Skeletal muscle tissue (tissue), 4 donors: ENCODE results near the gene FGF22. TPM values are rescaled to one million over a fixed set of nuclear protein-coding genes. Genes with fewer than 3 reads are reported as not detected.
"Not testable (repeated sequence)": the region's sequence is repeated elsewhere in the genome, so short reads cannot be mapped to it uniquely, and the experiment has no call there.

ENCODE experiments used
- H3K27ac ChIP-seq: one replicate; pipeline ENCODE4 v1.7.0; 2013; ENCODE audit warnings: mild to moderate bottlenecking, low read depth, low read length, inconsistent platforms
- H3K27me3 ChIP-seq, 3 donors: one replicate each; pipeline ENCODE4 v1.7.0; 2013; ENCODE audit warnings: low read length in 3 of 3; ENCODE audit not compliant: control insufficient read depth in 3 of 3, insufficient read depth in 3 of 3
- H3K36me3 ChIP-seq, 3 donors: one replicate each; pipeline ENCODE4 v1.7.0; 2013; ENCODE audit warnings: low read length in 3 of 3; ENCODE audit not compliant: control insufficient read depth in 3 of 3, insufficient read depth in 3 of 3
- H3K4me1 ChIP-seq, 3 donors: one replicate each; pipeline ENCODE4 v1.7.0; 2013; ENCODE audit warnings: low read length in 3 of 3, mild to moderate bottlenecking in 3 of 3; ENCODE audit not compliant: control insufficient read depth in 3 of 3, insufficient read depth in 3 of 3
- H3K4me3 ChIP-seq, 3 donors: one replicate each; pipeline ENCODE4 v1.7.0; 2013; ENCODE audit warnings: low read length in 3 of 3
- H3K9ac ChIP-seq, 3 donors: one replicate each; pipeline ENCODE4 v1.7.0; 2013; ENCODE audit warnings: low read length in 3 of 3, mild to moderate bottlenecking in 3 of 3, moderate library complexity in 2 of 3, low read depth in 1 of 3
- H3K9me3 ChIP-seq, 3 donors: one replicate each; pipeline ENCODE4 v1.7.0; 2013; ENCODE audit warnings: low read length in 3 of 3; ENCODE audit not compliant: control insufficient read depth in 3 of 3
- total RNA-seq: library from RNA; depleted of rRNA; stranded (reverse); fragments of >200 nt; gene quantifications from one replicate; pipeline ENCODE4 v1.2.3, GENCODE V29; 2014
- donor health status: Osteomylitis.

The FGF22 gene
- total RNA-seq, 1 donor from 2014 or later, result not detected

DNA sequence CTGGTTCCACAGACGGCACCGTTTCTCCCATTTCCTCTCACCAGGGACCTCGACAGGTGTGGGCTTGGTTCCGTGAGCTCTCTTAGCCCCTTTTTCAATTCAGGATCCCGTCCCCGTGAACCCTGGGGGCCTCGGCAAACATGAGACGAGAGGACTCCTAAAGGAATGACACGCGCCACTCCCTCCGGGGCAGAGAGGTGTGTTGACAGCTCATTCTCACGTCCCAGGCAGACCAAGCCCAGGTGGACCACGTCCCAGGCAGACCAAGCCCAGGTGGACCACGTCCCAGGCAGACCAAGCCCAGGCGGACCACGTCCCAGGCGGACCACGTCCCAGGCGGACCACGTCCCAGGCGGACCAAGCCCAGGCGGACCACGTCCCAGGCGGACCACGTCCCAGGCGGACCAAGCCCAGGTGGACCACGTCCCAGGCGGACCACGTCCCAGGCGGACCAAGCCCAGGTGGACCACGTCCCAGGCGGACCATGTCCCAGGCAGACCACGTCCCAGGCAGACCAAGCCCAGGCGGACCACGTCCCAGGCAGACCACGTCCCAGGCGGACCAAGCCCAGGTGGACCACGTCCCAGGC, 27.4 kb downstream of the FGF22 start:
- H3K9me3 ChIP-seq, H3K27me3 ChIP-seq, H3K36me3 ChIP-seq, H3K4me3 ChIP-seq, H3K9ac ChIP-seq, H3K27ac ChIP-seq: not testable (repeated sequence)
- peaks cover 15 to 23% (median 17%) of the 10 kb centered on the region in 3 donors for H3K4me1 ChIP-seq

DNA sequence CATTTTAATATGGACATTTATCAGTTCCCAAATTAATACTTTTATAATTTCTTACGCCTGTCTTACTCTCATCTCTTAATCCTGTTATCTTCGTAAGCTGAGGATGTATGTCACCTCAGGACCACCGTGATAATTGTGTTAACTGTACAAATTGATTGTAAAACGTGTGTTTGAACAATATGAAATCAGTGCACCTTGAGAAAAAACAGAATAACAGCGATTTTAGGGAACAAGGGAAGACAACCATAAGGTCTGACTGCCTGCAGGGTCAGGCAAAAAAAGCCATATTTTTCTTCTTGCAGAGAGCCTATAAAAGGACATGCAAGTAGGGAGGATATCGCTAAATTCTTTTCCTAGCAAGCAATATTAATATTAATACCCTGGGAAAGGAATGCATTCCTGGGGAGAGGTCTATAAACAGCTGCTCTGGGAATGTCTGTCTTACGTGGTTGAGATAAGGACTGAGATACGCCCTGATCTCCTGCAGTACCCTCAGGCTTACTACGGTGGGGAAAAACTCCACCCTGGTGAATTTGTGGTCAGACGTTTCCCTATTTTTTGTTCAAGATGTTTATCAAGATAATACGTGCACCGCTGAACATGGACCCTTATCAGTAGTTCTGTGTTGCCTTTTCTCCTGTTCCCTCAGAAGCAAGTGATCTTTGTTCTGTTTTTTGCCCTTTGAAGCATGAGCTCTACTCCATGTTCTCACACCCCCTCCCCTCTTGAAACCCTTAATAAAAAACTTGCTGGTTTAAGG, 29.2 kb downstream of the FGF22 start:
- H3K4me3 ChIP-seq, H3K27ac ChIP-seq, H3K9ac ChIP-seq, H3K36me3 ChIP-seq, H3K9me3 ChIP-seq, H3K27me3 ChIP-seq: not testable (repeated sequence)
- H3K4me1 ChIP-seq, result peaks cover 8 to 14% (median 9%) of the 10 kb centered on the region in 3 donors

DNA sequence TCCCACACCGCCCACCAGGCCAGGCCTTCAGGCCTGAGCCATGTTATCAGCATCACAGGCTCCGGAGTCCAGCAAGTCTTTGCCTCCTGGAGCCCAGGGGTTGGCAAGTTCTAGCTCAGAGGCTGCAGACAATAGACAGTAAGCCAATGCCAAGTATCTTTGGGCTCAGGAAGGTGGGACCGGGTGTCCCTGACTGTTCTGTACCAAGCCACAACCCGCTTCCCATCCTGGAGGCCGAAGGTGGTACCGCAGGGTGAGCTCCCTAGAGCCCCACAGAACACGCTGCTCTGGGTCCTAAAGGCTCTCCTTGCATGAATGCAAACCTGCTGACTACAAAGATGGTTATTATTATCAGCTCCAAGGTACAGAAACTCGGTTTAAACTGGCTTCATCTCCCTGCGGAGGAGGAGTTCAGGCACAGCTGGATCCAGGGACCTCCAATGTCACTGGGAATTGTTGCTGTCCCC, 31.0 kb downstream of the FGF22 start:
- H3K4me1 ChIP-seq, result peaks cover 2 to 9% (median 7%) of the 10 kb centered on the region in 3 donors
- H3K27me3 ChIP-seq, result peaks cover 9 to 13% (median 11%) of the 10 kb centered on the region in 3 donors
- H3K4me3 ChIP-seq, result no peak overlapping the region
- H3K27ac ChIP-seq, result no peak overlapping the region
- H3K9me3 ChIP-seq, result no peaks in the 10 kb centered on the region
- H3K36me3 ChIP-seq, result no peaks in the 10 kb centered on the region
- no peak overlapping the region for H3K9ac ChIP-seq

DNA sequence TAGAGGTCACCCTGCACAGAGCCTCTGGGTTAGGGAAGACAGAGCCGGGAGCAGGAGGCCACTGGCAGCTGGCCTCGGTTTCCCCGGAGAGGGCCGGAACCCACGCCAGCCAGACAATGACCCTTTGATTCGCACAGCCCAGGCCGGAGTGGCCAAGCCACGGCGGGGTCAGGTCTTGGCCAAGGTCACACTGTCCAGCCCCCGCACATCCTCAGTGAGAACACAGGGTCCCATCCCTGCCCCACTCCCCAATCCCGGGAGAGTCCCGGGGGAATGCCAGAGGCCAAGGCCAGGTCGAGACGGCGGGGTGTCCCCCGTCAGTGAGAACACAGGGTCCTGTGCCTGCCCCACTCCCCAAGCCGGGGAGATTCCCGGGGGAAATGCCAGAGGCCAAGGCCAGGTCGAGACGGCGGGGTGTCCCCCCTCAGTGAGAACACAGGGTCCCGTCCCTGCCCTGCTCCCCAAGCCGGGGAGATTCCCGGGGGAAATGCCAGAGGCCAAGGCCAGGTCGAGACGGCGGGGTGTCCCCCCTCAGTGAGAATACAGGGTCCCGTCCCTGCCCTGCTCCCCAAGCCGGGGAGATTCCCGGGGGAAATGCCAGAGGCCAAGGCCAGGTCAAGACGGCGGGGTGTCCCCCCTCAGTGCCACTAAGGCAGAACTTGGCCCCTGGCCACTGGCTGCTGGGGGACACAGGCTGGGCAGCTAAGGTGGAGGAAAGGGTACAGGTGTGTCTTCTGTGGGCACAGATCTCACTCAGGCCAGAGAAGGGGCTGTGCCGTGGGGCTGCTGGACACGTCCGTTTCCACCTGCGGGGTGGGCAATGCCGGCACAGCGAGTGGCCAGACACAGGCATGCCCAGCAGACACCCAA, 34.8 kb downstream of the FGF22 start:
- Histone ChIP-seq H3K9ac (no peak overlapping the region), H3K4me3 (no peak overlapping the region), H3K4me1 (peaks cover 22 to 28% (median 25%) of the 10 kb centered on the region in 3 donors), H3K36me3 (no peaks in the 10 kb centered on the region), H3K27ac (peak overlapping the region; percentile 40), H3K27me3 (peaks cover 16 to 20% (median 16%) of the 10 kb centered on the region in 3 donors), H3K9me3 (no peaks in the 10 kb centered on the region)

DNA sequence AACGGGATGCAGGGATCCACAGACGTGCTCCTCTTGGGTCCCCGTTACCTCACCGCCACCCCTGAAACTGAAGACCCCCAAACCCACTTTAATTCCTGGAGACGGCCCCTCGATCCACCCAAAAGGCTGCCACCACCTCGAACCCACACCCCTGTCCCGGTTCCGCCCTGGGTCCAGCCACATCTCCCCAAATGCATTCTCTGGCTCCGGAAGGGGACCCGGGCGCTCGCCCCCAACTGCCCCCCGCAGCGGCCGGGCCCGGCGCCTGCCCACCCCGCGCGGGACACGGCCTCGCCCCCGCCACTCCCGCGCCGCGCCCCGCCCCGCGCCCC, 36.3 kb downstream of the FGF22 start:
- peak overlapping the region in 1 of 3 donors; percentile 30 for H3K4me3 ChIP-seq
- peaks cover 16 to 20% (median 16%) of the 10 kb centered on the region in 3 donors for H3K27me3 ChIP-seq
- no peaks in the 10 kb centered on the region for H3K36me3 ChIP-seq
- no peaks in the 10 kb centered on the region for H3K9me3 ChIP-seq
- peak overlapping the region in 2 of 3 donors; percentile 40 to 48 for H3K9ac ChIP-seq
- H3K4me1 ChIP-seq, result peaks cover 22 to 29% (median 29%) of the 10 kb centered on the region in 3 donors
- peak overlapping the region; percentile 66 for H3K27ac ChIP-seq

DNA sequence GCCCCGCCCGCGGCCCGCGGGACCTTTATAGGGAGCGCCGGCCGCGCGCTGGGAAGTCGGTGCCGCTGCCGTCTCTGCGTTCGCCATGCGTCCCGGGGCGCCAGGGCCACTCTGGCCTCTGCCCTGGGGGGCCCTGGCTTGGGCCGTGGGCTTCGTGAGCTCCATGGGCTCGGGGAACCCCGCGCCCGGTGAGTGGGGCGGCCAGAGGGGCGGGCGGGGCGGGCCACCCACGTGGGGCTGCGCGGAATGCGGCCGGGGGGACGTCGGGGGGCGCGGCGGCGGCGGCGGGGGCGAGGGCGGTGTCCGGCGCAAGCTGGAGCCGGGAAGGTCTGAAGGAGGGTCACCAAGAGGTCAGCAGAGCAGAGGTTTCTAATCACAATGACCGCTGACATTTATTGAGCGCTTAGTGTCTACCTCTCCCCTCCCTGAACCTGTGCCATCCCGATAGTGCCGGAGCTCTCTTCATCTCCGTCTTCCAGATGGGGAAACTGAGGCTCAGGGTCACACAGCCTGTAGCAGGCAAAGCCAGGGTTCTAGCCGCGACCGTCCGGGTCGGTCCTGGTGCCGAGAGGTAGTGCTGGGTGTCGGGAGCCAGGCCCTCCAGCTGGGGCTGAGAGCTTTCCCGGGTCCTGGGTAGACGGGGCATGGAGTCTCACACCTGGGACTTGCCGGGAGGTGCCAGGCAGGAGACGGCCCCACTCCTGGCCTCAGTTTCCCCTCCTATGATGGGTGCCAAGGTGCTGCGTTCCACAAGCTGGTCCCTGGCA, 36.8 kb downstream of the FGF22 start, which contains the start of gene FSTL3:
Gene FSTL3 (plus strand): TSS at position 54 of the 767 bp plus-strand sequence. CDS start 32 bp downstream, at position 86.
- no peaks in the 10 kb centered on the region for H3K36me3 ChIP-seq
- peak within 1 kb of the TSS; percentile 48 to 75 (median 48) for H3K9ac ChIP-seq
- H3K4me1 ChIP-seq, result peaks cover 22 to 29% (median 29%) of the 10 kb centered on the region in 3 donors
- H3K9me3 ChIP-seq, result no peaks in the 10 kb centered on the region
- H3K4me3 ChIP-seq, result peak within 1 kb of the TSS; percentile 55 to 69 (median 67)
- H3K27me3 ChIP-seq, result peaks cover 16 to 20% (median 16%) of the 10 kb centered on the region in 3 donors
- peak within 1 kb of the TSS; percentile 66 for H3K27ac ChIP-seq

DNA sequence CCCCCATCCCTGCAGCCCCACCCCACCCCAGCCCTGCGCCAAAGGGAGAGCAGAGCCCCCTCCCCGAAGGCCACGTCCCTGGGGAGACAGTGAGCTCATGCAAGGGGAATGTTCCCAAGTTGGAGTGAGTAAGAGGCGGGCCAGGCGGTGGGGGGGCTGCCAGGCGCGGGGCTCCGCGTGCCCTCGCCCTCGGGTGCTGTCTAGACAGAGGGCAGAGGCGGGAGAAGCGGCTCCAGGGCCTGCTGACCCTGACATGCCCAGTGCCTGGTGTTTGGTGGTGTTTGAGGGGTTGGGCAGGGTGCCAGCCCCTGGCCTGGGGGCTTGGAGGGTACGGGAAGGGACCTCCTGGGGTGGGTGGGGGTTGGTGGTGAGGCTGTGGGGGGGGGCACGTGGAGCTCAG, 37.5 kb downstream of the FGF22 start:
- no peak overlapping the region for H3K9ac ChIP-seq
- peaks cover 16 to 20% (median 16%) of the 10 kb centered on the region in 3 donors for H3K27me3 ChIP-seq
- H3K36me3 ChIP-seq, result no peaks in the 10 kb centered on the region
- peaks cover 22 to 29% (median 29%) of the 10 kb centered on the region in 3 donors for H3K4me1 ChIP-seq
- no peaks in the 10 kb centered on the region for H3K9me3 ChIP-seq
- H3K27ac ChIP-seq, result peak overlapping the region; percentile 61
- H3K4me3 ChIP-seq, result peak overlapping the region in 1 of 3 donors; percentile 67

DNA sequence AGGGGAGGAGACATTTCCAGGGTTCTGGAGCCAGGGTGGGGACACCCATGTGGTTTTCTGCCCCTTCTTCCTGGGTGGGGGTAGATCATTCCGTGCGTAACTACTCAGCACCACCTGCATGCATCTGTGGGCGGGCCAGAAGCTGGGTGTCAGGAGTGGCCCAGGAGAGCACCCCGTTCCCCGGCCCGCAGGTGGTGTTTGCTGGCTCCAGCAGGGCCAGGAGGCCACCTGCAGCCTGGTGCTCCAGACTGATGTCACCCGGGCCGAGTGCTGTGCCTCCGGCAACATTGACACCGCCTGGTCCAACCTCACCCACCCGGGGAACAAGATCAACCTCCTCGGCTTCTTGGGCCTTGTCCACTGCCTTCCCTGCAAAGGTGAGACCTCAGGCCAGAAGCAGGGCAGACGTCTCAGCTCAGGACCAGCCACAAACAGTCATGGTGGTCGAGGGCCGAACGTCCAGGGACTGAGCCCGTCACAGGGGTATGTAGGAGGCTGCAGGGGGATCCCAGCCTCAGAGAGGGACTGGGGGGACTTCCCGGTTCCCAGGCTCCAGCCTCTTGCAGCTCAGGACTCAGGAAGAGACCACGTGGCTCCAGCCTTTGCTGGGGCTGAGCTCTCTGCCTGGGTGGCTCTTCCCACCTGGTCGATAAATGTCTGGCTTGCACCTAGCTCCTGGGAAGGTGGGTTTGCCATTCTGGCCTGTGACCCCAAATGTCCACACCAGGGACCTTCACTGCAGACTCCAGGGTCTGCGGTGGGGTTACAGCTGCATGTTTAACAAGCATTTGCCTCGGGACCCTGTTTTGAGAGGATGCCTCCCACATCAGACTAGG, 38.1 kb downstream of the FGF22 start:
- Histone ChIP-seq H3K4me1 (peaks cover 22 to 29% (median 29%) of the 10 kb centered on the region in 3 donors), H3K9ac (peak overlapping the region in 2 of 3 donors; percentile 21 to 25), H3K27ac (peak overlapping the region; percentile 61), H3K36me3 (no peaks in the 10 kb centered on the region), H3K27me3 (peaks cover 16 to 20% (median 16%) of the 10 kb centered on the region in 3 donors), H3K4me3 (peak overlapping the region in 2 of 3 donors; percentile 14 to 30), H3K9me3 (no peaks in the 10 kb centered on the region)
